Endothelial cell of umbilical vein (primary cell): ENCODE measurements around the gene EIF3B.
"Not testable (repeated sequence)": the region's sequence is repeated elsewhere in the genome, so short reads cannot be mapped to it uniquely, and the experiment has no call there.

Experiments
- EZH2 ChIP-seq: IDR thresholded peaks from 2 replicates; pipeline ENCODE4 v1.6.1; 2012; ENCODE audit warnings: borderline replicate concordance, low read depth, mild to moderate bottlenecking, moderate library complexity, low read length, inconsistent platforms; ENCODE audit not compliant: severe bottlenecking
- JUN ChIP-seq: IDR thresholded peaks from 2 replicates; pipeline ENCODE4 v1.6.1; 2011; ENCODE audit warnings: borderline replicate concordance, low read depth; ENCODE audit not compliant: insufficient read length, insufficient read depth
- MYC ChIP-seq: IDR thresholded peaks from one replicate; pipeline ENCODE4 v1.6.1; 2011; ENCODE audit warnings: mild to moderate bottlenecking, low read depth, low read length
- POLR2A ChIP-seq: IDR thresholded peaks from 2 replicates; pipeline ENCODE4 v1.6.1; 2012; ENCODE audit warnings: low read depth, mild to moderate bottlenecking, control low read depth, low read length
- POLR2AphosphoS5 ChIP-seq: IDR thresholded peaks from 2 replicates; pipeline ENCODE4 v1.6.1; 2012; ENCODE audit warnings: low read depth, mild to moderate bottlenecking, control low read depth, low read length, moderate library complexity; ENCODE audit not compliant: insufficient read depth
- TF ChIP-seq, protein P1 (sequence below), 2 donors: IDR thresholded peaks; 1 replicate in 1 of 2; 2 replicates in 1 of 2; pipeline ENCODE4 v1.5.1; 2011; ENCODE audit warnings: low read length in 2 of 2, mild to moderate bottlenecking in 2 of 2, moderate library complexity in 2 of 2, control low read depth in 1 of 2, inconsistent platforms in 1 of 2, low read depth in 1 of 2; ENCODE audit not compliant: insufficient read depth in 1 of 2; ENCODE audit errors: extremely low read depth in 1 of 2
- TF ChIP-seq, protein P2 (sequence below): IDR thresholded peaks from 2 replicates; pipeline ENCODE4 v1.6.1; 2011; ENCODE audit not compliant: insufficient read depth, insufficient read length

DNA sequence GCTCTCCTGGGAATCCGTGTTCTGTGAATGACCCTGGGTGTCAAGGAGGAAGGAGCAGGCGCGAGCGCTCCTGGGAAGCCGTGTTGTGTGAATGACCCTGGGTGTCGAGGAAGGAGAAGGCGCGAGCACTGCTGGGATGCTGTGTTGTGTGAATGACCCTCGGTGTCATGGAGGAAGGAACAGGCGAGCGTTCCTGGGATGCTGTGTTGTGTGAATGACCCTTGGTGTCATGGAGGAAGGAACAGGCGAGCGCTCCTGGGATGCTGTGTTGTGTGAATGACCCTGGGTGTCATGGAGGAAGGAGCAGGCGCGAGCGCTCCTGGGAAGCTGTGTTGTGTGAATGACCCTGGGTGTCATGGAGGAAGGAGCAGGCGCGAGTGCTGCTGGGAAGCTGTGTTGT, 23.5 kb downstream of the EIF3B start:
- TF ChIP-seq, protein P1, sequence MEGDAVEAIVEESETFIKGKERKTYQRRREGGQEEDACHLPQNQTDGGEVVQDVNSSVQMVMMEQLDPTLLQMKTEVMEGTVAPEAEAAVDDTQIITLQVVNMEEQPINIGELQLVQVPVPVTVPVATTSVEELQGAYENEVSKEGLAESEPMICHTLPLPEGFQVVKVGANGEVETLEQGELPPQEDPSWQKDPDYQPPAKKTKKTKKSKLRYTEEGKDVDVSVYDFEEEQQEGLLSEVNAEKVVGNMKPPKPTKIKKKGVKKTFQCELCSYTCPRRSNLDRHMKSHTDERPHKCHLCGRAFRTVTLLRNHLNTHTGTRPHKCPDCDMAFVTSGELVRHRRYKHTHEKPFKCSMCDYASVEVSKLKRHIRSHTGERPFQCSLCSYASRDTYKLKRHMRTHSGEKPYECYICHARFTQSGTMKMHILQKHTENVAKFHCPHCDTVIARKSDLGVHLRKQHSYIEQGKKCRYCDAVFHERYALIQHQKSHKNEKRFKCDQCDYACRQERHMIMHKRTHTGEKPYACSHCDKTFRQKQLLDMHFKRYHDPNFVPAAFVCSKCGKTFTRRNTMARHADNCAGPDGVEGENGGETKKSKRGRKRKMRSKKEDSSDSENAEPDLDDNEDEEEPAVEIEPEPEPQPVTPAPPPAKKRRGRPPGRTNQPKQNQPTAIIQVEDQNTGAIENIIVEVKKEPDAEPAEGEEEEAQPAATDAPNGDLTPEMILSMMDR (IDR thresholded peaks at IDR 0.05; ENCODE audit: extremely low read depth in 1 of 2, insufficient read depth in 1 of 2, low read depth in 1 of 2, low read length in 2 of 2), result not testable (repeated sequence)
- TF ChIP-seq POLR2AphosphoS5, POLR2A, EZH2, JUN, MYC: not testable (repeated sequence)
- TF ChIP-seq, protein P2, sequence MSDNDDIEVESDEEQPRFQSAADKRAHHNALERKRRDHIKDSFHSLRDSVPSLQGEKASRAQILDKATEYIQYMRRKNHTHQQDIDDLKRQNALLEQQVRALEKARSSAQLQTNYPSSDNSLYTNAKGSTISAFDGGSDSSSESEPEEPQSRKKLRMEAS, result not testable (repeated sequence)
